GM18909 (cell line): ENCODE results near the gene MEOX1.
"Not testable (repeated sequence)": the region's sequence is repeated elsewhere in the genome, so short reads cannot be mapped to it uniquely, and the experiment has no call there.

ENCODE experiments used
- ATAC-seq: cut with Tn5 transposase; IDR thresholded peaks from one replicate; pipeline ENCODE4 v1.9.1; 2021; ENCODE audit warnings: mild to moderate bottlenecking; ENCODE audit not compliant: unreplicated experiment, poor library complexity

The MEOX1 gene

GRCh38 chr17:43661699-43662412 is at the start of gene MEOX1:
Gene MEOX1 (minus strand): TSS chr17:43661922. CDS start chr17:43661534, 388 bp downstream.
- ATAC-seq, result no peak

GRCh38 chr17:43710101-43710500 is 48.4 kb upstream of the MEOX1 start:
- no peak for ATAC-seq

GRCh38 chr17:43709210-43709609 is 47.5 kb upstream of the MEOX1 start:
- ATAC-seq, result no peak

- ATAC-seq, result no peak
Measured at GRCh38 chr17:43707184-43707583, 45.5 kb upstream of the MEOX1 start.

GRCh38 chr17:43706235-43706634 is 44.5 kb upstream of the MEOX1 start:
- no peak for ATAC-seq

- ATAC-seq, result no peak
Measured at GRCh38 chr17:43703630-43704029, 41.9 kb upstream of the MEOX1 start.

GRCh38 chr17:43702637-43703036 is 40.9 kb upstream of the MEOX1 start:
- no peak for ATAC-seq

GRCh38 chr17:43701318-43701743 is 39.6 kb upstream of the MEOX1 start:
- ATAC-seq, result peak; percentile 70

GRCh38 chr17:43699438-43699756 is 37.7 kb upstream of the MEOX1 start:
- ATAC-seq, result no peak

GRCh38 chr17:43698678-43699437 is 37.1 kb upstream of the MEOX1 start:
- no peak for ATAC-seq

GRCh38 chr17:43697937-43698336 is 36.2 kb upstream of the MEOX1 start:
- no peak for ATAC-seq

- ATAC-seq, result no peak
Measured at GRCh38 chr17:43696891-43697290, 35.2 kb upstream of the MEOX1 start.

GRCh38 chr17:43695970-43696865 is 34.5 kb upstream of the MEOX1 start:
- no peak for ATAC-seq

- ATAC-seq, result no peak
Measured at GRCh38 chr17:43694081-43694870, 32.6 kb upstream of the MEOX1 start.

- no peak for ATAC-seq
Measured at GRCh38 chr17:43691317-43691693, 29.6 kb upstream of the MEOX1 start.

- ATAC-seq, result no peak
Measured at GRCh38 chr17:43690624-43691316, 29.0 kb upstream of the MEOX1 start.

GRCh38 chr17:43689814-43690213 is 28.1 kb upstream of the MEOX1 start:
- ATAC-seq, result no peak

GRCh38 chr17:43689131-43689530 is 27.4 kb upstream of the MEOX1 start:
- no peak for ATAC-seq

GRCh38 chr17:43686957-43687356 is 25.2 kb upstream of the MEOX1 start:
- ATAC-seq, result not testable (repeated sequence)
